GM18519 (cell line): ENCODE results near the gene ZBTB11.
"Not testable (repeated sequence)": the region's sequence is repeated elsewhere in the genome, so short reads cannot be mapped to it uniquely, and the experiment has no call there.

ENCODE experiments used
- ATAC-seq: cut with Tn5 transposase; IDR thresholded peaks from one replicate; pipeline ENCODE4 v1.9.1; 2021; ENCODE audit warnings: mild to moderate bottlenecking, moderate library complexity; ENCODE audit not compliant: unreplicated experiment, low FRiP score

Gene ZBTB11

GRCh38 chr3:101623656-101624055, 53.3 kb downstream of the ZBTB11 start:
- ATAC-seq, result no peak

GRCh38 chr3:101619734-101620133, 57.2 kb downstream of the ZBTB11 start:
- ATAC-seq, result no peak

- no peak for ATAC-seq
Measured at GRCh38 chr3:101618726-101619125, 58.2 kb downstream of the ZBTB11 start.

GRCh38 chr3:101617478-101617877, 59.5 kb downstream of the ZBTB11 start:
- no peak for ATAC-seq

- ATAC-seq, result no peak
Measured at GRCh38 chr3:101615525-101615924, 61.4 kb downstream of the ZBTB11 start.

GRCh38 chr3:101613014-101613413, 63.9 kb downstream of the ZBTB11 start:
- not testable (repeated sequence) for ATAC-seq

- ATAC-seq, result no peak
Measured at GRCh38 chr3:101611023-101611422, 65.9 kb downstream of the ZBTB11 start.

- not testable (repeated sequence) for ATAC-seq
Measured at GRCh38 chr3:101605398-101605797, 71.5 kb downstream of the ZBTB11 start.

- no peak for ATAC-seq
Measured at GRCh38 chr3:101603184-101603583, 73.7 kb downstream of the ZBTB11 start.

- no peak for ATAC-seq
Measured at GRCh38 chr3:101602731-101603130, 74.2 kb downstream of the ZBTB11 start.
